GM18861 (cell line): ENCODE data around the gene KCNA5.

Source experiments
- ATAC-seq: cut with Tn5 transposase; IDR thresholded peaks from one replicate; pipeline ENCODE4 v1.9.1; 2021; ENCODE audit not compliant: unreplicated experiment

KCNA5 gene

DNA sequence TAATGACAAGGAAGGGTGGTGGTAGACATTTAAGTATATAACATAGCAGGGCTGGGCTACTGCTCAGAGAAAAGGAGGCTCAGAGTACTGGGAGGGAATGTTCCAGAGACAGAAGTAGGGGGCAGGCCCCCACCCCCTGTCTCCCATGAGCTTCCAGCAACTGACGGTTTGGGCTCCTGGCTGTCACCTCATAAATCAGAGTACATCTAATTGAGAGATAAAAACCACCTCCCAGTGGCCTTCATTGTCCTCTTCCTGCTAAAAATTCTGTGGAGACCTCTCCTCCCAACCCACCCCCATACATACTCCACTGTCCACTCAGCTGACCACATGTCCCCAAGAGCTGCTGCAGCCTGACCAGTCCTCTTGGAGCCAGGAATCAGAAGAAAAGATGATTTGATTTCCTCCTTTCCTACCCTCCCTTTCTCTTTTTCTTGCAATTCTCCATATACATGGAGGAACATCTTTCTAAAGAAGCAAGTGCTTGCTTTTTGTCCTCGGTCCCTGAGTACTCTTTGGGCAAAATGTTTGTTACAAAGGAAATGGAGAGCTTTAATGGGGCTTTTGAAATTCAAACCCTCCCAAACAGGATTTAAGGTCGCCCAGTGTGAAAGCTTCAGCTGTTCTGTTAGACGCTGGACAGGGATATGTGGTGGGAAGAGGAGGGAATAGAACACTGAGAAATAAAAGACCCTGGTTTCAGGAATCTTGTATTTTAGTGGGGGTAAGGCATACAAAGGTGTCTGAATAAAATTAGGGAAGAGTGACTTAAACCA is 16.4 kb upstream of the KCNA5 start:
- no peak for ATAC-seq

DNA sequence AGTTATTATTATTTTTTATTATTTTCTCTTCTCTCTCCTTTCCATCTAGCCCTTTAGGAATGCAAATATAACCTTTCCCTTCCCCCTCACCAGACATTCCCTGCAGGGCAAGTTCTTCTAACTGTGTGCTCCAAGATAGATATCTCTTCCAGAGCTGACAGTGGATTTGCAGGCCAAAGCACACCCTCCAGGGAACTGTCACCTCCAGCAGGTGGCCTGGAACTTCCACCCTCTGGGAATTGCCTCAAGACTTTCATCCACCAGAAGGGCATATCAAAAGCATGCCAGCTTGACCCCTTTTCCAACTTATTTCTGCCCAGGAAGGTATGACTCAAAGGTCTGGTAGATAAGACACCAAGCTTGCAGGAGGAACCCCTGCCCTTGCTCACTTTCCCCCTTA is 13.6 kb upstream of the KCNA5 start:
- ATAC-seq = no peak

DNA sequence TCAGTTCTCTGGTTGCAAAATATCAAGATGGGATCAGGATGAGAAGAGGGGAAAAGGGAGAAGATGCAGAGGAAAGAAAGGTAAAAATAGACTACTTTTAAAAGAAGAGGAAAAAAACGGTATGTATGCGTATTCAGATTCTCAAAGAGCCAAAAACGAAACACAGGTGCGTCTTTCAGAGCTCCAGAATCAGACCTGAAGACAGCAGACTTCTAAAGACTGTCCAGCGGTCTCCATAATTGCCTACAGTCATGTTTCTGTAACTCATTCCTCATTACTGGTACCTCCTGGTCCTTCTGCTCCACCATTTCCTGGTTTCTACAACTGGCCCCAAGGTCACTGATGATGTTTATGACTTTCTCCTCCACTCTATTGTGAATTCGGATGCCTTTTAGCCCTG is 12.4 kb upstream of the KCNA5 start:
- ATAC-seq = no peak

DNA sequence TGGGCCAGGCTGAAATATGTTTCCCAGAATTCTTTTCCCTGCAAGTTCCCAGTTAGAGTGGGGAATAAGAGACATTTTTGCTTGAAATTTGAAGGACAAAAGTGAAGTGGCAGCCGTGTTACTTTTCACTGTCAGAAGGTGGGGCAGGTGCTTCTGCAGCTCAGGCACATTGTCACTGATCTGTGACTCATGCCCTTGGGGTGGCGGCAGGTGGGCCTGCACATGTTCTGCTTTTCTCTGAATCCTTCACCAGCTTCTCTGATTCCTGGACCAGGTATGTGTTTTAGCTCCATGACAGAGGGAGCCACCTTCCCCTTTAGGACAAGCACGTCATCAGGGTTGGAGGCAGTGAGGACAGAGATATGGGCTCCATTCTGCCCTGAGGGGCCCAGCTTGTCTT is 11.7 kb upstream of the KCNA5 start:
- no peak for ATAC-seq

DNA sequence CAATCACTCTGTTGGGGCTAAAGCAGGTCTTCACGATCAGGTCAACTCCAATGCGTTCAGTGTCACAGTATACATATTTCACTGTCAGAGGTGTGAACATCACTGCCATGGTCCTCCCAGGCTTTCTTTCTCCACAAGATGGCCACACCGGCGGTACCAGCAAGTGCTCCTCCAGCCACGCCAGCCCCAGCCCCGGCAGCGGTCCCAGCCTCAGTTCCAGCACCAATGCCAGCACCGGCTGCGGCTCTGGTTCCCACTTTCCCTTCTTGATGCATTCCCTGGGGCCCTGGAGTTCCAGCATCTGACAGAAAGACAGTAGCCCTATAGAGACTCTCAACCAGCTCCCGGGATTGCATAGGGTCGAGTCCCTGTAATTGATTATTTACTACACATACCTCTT is 10.9 kb upstream of the KCNA5 start:
- no peak for ATAC-seq

DNA sequence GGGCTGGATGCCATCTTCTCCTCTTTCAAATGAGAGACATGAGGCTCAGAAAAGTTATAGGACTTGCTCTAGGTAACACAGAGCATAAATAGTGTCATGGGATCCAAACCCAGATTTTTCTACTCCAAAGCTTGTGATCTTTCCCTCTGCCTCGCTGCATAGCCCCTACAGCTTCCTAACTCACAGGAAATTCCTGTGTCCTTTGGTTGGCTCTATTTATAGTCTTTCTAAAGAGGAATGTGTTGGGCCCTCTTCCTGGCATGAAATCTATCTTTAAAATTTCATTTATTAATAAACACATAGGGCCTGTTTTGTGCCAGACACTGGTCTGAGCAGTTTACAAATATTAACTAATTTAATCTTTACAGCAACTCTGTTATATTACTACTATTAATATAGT is 9.8 kb upstream of the KCNA5 start:
- no peak for ATAC-seq

DNA sequence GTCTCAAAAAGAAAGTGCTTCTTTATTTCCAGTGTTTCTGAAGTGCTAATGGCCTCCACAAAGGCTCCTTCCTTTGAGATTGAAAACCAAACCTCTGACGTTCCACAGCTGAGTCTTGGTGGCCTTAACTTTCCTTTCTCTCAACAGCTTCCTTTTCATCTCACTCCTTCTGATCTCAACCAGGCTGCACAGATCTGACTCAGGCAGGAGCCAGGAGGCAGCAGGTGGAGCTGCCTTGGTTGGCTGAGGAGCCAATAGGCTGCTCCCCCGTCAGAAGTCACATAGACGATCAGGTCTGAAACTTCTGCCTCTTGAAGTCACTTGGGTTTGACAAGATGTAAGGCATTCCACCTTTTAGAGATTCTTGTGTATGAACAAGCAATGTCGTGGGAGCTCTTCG is 9.1 kb upstream of the KCNA5 start:
- no peak for ATAC-seq

DNA sequence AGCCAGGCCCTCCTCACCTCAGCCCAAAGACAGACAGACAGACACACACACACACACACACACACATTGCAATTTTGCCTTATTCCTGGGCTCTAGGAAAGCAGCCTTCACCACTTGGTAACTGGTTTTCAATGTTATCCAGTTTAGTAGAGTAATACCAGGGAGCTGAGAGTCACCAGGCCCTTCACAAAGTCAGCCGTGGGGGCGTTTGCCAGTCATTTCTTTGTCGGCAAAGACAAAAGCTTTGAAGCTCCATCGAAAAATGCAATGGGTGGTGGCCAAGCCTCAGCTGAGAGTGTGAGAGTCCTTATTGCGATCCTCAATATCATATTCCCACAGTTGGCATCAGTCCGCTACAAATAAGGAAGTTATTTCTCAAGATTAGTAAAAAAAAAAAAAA is 8.1 kb upstream of the KCNA5 start:
- no peak for ATAC-seq

DNA sequence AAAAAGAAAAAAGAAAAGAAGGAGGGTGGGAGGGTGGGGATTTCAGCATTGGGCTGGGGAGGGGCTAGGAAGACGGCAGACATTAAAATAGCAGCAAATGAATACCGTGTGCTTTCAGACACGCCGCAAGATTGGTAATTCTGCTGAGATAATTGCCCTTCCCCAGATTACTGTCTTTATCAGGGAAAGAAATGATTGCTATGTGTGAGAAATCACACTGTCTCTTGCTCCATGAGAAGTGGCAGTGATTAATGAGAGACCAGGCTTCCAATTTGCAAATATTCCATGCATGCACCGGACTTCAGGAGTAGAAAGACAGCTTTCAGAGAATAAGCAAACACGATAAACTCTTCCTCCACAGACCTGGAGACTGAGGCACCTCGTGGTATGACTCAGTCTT is 7.6 kb upstream of the KCNA5 start:
- ATAC-seq = no peak

DNA sequence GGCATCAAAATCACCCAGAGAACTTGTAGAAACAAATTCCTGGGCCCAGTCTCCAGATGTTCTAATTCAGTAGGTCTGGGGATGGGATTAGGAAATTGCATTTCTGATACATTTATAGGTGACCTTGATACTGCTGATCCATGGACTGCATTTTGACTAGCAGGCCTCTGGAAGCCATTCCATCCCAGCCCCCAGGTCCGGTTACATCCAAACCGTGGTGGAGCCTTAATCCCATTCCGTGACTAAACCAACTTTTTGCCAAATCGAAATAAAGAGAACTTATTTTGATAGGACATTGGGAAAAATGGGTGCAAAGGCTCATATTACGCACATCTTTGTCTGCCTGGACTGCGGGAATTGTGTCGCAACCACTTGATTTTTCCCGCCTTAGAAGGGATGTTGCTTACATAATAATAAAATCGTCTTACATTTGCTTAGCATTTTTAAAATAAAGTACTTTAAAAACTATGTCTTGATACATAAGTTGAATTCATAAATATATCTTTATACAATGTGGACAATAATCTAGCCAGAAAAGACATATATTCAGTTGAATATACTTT is 5.8 kb upstream of the KCNA5 start:
- ATAC-seq = no peak

DNA sequence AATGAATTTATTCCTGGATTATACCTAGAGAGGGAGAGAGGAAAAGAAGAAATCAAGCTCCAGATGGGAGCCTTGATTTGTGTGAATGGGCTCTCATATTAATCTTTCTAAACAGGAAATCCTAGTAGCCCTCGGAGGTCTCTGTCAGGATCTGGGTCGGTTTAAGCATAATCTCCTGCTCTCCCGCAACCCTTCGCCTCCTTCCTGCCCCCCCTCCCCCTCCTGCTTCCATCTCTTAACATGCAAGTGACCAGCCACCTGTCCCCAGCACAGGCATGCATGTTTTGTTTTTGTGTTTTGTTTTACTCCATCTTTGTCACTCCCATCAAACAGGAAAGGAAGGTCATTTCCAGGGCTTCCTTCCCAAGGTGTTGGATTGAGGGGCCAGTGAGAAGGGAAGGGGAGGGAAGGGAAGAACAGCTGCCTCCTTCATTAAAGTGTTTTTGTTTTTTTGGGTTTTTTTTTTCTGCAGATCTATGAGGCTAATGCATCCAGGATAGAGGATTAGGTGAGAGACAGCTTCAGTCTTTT is 4.8 kb upstream of the KCNA5 start:
- ATAC-seq = no peak

DNA sequence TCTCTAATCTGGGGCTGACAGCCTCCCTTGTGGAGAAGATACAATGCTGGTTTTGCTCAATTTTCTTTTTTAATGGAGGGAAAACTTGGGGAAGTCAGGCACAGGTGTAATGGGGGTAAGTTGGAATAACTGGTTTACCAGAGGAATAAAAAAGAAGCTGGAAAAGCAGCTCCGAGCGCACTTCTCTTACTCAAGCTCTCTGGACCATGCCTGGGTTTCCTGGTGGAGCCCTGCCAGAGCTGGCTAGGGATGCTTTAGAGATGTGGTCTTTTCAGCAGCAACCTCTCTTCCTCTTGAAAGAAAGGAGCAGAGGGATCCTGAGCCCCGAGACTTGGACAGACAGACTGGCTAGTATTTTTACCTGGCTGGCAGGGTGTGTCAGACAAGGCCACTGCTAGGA is 3.9 kb upstream of the KCNA5 start:
- ATAC-seq = no peak

DNA sequence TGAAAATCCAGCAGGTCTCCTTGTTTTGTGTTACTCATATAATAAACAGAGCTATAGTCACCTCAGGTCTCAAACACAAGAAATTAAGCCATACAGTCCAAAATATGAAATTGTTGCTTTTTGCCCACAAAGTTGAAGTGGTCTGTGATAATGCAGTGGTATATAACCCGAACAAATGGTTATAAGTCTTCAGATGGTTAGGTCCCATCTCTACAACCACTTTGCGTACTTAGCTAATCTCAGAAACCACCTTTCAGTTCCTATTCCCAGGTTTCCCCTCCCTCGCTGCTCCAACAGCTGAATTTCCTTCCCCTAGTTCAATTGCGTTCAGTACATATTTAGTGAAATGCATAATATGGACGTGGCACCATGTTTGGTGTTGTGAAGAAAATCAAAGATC is 3.3 kb upstream of the KCNA5 start:
- ATAC-seq = no peak

DNA sequence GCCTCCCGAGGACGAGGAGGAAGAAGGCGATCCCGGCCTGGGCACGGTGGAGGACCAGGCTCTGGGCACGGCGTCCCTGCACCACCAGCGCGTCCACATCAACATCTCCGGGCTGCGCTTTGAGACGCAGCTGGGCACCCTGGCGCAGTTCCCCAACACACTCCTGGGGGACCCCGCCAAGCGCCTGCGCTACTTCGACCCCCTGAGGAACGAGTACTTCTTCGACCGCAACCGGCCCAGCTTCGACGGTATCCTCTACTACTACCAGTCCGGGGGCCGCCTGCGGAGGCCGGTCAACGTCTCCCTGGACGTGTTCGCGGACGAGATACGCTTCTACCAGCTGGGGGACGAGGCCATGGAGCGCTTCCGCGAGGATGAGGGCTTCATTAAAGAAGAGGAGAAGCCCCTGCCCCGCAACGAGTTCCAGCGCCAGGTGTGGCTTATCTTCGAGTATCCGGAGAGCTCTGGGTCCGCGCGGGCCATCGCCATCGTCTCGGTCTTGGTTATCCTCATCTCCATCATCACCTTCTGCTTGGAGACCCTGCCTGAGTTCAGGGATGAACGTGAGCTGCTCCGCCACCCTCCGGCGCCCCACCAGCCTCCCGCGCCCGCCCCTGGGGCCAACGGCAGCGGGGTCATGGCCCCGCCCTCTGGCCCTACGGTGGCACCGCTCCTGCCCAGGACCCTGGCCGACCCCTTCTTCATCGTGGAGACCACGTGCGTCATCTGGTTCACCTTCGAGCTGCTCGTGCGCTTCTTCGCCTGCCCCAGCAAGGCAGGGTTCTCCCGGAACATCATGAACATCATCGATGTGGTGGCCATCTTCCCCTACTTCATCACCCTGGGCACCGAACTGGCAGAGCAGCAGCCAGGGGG is 979 bp downstream of the KCNA5 start:
- no peak for ATAC-seq

DNA sequence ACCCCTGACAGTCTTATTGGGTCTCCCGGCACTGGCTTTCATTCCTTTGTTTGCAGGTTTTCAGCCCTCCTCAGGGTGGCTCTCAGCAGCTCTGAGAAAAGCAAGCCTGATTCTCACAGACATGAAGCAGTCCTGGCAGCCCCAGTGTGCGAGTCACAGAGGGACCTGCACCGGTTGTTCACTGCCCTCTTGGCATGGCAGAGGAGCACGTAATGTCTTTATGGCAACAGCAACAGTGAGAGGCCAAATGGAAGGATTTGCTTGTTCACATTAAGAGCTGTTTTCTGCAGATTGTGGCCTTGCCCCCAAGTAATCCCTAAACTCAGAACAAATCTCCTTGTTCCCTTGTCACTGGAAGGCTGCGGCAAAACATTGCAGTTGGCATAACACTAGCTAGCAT is 3.4 kb downstream of the KCNA5 start:
- no peak for ATAC-seq

DNA sequence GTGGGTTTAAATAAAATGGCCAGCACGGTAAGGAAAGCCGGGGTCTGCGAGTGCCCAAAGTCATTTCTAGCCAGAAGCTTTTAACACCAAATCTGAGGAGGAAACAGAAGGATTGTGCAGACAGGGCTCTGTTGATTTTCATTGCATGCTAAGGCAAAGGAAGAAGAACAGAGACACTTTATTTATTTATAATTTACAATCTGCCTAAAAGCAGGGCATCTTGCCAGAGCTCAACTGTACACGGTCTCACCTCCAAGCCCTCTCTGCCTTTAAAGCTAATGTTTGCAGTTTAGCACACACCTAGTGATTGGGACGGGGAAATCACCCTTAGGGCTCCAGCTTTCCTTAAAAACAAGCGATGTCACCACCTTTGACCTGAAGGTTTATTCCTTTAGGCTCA is 4.0 kb downstream of the KCNA5 start:
- no peak for ATAC-seq

DNA sequence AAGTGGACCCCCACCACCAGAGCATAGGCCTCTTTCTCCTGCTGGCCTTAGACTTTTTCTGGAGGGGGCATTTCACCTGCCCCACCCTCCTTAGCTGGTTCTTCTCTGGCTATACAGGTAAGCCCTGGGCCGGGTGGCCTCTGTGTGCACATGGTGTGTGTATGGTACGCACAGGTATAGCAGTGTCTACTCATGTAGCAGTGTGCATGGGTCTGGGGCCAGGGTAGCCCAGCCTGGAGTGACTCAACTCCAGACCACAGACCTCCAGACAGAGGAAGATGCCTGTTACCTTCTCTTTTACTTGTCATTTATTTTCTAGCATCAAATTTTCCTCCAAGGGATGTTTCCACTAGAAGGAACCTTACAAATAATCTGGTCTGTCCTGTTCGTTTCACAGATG is 6.9 kb downstream of the KCNA5 start:
- ATAC-seq = no peak

DNA sequence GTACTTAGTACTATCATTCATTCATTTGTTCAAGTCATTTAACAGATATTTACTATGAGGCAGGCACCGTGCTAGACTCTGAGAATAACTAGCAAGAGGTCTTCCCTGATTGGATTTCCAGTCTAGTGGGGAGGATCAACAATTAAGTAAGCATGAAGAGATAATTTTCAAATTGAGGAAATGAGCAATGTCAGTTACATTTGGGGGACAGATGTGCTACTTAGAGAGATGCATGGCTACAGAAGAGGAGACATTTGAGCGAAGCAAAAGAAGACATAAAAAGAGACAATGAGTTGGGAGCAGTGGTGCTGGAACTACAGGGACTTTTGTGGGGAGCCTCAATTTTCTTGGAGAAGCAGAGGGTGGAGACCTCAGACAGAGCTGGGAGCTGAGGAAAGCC is 7.7 kb downstream of the KCNA5 start:
- ATAC-seq = no peak

DNA sequence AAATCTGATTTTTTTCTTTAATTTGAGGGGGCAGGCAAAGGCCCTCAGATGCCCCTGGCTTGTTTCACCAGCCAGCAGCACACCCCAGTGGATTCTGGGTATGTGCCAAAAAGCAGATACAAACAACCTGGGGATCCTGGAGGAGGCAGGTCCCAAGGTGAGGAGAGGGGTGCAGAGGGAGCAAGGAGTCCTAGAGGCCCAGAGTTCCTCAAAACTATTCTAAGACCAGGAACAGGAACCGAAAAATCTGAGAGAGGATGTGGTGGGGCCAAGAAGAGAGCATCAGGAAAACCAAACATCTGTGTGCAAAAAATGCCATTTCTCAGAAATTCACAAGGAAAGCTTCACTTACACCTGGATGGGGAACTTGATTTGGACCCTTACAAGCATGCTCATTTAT is 8.2 kb downstream of the KCNA5 start:
- ATAC-seq = no peak

DNA sequence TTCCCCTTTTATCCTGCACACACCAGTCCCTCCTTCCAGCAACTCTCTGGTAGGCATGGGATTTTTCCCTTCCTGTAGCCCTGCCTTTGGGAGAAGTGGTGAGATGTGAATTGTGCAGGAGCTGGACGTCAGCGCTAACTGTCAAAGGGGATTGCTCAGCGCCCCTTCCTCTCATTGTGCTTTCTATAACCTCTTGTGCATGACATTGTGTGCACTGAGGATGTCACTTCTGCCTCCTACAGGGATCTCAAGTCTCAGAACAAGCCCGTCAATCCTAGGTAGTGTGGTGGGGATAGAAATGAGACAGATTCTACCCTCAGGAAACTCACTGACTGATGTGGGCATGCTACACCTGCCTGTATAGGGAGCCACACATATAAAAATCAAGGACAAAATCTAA is 8.7 kb downstream of the KCNA5 start:
- ATAC-seq = no peak

DNA sequence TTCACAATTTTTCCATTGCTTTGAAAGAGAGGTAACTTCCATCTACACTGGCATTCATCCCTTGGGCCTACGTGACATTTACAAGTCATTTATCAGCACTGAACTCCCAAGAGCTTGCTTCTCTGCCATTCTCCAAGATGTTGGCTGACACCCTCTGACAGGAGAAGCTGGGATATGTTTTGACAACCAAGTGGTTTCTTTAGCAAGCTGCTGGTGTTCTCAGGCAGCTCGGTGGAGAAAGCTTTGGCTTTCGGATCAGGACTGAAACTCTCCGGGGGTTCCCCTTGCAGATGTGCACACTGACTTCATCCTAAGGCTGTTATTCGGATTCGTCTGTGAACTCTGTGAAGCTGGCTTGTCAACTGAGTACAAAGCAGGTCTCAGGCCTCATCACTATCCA is 15.7 kb downstream of the KCNA5 start:
- ATAC-seq = no peak

DNA sequence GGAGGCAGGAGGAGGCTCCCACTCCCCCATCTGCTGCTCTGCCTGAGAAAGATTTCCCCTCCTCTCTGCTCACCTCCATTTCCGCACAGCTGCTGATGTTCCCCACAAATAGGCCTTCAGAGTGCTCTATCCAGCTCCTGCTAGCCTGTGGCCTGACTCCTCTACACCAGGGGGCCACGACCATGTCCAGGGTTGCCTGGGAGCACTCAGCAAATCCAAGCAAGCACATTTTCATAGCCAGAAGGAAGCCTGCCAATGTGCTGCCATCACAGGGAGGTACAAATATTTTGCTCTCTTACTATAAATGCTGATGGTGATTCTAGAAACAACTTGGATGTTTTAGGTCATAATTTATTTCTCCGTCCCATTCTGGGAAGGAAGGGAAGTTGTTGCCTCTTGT is 17.3 kb downstream of the KCNA5 start:
- ATAC-seq = no peak
